ENCODE measurements around the gene MAGI1.

The MAGI1 gene

DNA sequence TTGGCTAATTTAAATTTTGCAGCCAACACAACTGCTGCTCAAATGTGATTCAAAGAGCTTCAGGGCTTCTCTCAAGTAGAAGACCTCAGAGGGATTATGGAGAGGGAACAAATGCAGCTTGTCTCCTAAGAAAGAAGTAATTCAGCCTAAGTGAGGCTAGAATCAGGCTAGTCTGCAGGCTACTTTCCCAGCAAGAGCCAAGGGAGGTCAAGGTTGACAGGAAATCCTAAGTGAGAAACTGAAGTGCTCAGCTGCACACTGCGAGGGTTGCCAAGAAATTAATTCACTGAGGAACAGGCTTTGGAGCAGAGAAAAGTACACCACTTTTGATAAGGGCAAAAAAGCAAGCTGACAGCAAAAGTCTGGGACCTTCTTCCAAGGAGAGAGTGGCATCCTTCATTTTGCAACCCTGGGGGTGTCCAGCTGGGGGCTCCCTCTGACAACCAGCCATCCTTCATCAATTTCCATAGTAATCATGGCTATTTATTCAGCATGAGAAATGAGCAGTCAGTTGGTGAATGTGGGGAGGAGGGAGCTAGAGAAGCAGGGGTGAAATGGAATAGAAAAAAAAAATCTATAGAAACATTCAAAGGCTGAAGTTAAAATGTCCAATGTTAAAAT lies 704.6 kb downstream of the MAGI1 start:
- peak; percentile 18 for DNase-seq

DNA sequence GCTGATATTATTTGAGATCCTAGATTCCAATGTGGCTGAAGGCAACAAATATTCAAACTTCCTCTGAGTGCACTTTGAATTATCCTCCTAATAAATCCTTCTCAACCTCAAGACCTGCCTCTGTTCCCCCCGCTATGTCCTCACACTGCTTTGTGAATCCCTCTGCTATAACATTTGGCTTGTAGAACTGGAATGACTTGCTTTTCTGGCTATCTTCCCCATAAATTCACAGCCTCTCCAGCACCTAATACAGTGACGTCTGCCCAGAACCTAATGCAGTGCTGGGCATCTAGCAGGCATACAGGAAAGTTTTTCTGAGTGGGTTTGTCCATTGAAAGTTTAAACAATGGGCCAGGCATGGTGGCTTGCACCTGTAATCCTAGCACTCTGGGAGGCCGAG lies 707.0 kb downstream of the MAGI1 start:
- no peak for DNase-seq

DNA sequence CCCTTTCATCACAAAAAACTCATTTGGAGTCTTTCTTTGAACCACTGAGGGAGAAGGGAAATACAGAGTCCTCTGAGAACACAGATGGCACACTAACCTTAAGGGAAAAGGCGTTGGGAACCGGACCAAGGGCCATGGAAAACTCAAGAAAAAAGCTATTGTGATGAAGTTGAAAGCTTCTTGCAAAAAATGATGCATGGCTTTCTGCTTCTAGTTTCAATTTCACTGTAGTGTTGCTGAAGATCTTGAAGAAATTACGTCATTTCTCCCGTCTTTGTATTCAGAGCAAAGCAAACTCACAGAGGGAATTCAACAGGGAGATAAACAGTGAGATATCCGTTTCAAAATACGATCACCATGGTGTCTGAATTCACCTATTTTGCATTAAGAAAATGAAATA lies 708.6 kb downstream of the MAGI1 start:
- no peak for DNase-seq

DNA sequence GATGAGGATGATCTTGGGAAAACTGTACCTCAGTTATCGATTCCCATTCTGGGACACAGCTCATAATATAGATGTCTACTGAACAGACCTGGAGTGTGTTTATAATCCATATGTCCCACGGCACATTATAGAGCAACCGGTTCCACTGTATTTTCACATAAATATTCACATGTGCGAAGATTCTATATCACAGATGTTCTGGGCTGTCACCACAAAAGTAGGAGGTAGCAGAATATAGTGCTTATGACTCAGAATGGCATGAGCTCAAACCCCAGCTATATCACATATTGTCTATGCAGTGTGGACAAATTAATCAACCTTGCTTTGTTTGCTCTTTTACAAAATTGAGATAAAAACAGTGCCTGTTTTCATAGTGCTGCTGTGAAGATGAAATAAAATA lies 710.6 kb downstream of the MAGI1 start:
- no peak for DNase-seq

DNA sequence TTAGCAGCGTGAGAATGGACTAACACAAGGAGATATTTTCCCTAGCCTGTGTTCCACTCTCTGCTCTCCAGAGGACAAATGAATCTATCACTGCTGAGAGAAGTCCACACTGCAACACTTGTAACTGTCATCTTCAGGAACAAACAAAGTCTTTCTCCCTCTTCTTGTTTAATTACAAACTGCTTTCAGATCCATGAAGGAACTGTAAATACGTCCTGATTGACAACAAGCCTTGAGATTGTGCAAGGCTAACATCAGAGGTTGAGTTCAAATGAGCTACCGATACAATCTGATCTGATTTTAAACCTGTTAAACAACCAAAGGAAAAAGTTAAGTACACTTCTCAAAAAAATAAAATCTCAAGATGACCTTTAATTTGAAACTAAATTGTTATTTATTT lies 712.1 kb downstream of the MAGI1 start:
- DNase-seq, result no peak

DNA sequence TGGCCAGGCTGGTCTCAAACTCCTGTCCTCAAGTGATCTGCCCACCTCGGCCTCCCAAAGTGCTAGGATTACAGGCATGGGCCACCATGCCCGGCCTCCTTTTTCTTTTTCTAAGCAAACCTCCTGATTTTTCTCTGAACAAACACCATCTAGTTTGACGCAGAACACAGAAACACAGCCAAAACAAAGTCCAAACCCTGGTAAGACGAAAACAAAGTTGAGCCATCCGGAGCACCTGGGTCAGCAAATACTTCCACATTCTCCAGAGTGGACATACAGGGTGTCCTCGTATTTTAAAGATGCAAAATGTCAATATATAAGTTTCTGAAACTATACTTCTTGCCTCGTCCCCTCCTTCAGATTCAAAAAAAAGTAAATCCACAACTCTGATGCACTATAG lies 715.8 kb downstream of the MAGI1 start:
- DNase-seq, result no peak

DNA sequence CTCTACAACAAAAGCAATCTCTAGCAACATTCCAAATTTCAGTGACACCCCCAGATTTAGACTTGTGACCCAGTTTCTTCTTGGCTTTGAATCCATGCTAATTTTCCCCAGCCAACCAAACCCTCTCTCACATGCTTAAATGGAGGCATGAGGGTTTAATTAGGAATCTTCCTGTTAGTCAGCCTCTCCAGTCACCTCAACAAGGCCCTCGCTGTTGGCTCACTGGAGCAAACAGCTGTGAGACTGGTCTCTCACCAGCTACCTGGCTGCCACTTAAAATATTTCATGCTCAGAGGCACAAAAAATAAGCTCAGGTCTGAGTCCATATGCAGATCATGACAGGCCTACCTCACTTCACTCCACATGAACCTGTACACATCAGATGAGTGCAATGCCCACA lies 720.5 kb downstream of the MAGI1 start:
- no peak for DNase-seq

DNA sequence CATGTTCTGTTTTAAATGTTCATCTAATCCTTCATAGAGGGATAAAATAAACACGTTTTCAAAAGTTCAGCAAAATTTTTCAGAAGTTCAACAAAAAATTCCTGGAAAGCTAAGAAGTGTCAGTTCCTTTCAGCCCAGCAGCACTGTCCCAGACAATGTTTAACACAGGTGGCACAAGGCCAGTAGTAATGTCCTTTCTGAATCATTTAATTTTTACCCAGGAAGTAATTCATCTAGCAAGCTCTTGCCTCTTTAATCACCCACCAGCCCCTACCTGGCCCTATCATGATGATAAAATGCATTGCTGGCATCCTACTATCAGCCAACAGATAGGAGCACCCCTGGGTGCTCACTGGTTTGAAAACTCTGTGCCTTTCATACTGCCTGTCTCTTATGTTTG lies 723.8 kb downstream of the MAGI1 start:
- no peak for DNase-seq

DNA sequence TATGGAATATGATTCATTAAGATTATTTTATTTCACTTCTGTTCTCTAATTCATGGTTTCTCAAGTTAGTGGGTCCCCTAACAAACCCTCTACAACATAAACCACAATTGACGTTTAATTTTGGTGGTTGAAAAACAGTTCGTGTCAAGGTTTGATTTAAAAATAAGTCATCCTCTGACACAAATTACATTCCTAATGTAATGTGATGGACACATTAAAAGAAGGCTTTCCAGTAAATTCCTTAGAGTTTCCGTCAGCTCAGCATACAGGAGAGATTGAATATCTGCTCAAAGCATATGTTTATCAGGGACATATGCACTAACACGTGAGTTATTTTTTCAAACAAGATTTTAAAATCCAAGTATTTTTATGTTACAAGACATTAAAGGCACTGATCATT lies 724.4 kb downstream of the MAGI1 start:
- DNase-seq, result no peak

DNA sequence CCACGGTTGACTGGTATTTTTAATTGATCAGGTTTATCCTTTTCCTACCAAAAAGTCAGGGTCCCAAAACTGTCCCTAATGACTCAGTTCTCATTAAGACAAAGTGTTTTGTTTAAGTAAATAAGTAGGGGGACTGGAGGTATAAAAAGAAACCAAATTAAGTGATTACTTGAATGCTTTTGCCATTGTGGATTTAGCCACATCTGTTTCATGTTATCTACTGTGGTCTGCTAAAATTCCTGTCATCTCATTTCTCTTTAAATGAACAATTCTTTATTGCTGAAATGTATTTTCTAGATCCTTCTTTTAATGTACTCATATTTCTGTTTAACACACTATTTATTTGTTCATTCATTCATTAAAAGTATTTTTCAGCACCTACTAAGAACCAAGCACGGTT lies 725.1 kb downstream of the MAGI1 start:
- DNase-seq, result no peak

DNA sequence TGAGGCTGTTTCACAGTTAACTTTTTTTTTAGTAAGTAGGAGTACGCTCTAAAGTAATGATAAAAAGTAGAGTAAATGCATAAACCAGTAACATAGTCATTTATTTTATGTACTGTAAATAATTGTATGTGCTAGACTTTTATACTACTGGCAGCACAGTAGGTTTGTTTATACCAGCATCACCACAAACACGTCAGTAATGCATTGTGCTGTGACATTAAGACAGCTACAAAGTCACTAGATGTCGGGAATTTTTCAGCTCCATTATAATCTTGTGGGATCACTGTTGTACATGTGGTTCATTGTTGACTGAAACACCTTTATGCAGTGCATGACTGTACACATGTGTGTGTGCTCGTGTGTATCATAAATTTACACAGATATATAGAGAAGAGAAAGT lies 732.9 kb downstream of the MAGI1 start:
- no peak for DNase-seq

Measured in midbrain (tissue), 1 donor.